ENCODE data around the gene LCMT1. TPM values are rescaled to one million over a fixed set of nuclear protein-coding genes. Genes with fewer than 3 reads are reported as not detected.
A peak's percentile ranks its signal among the peaks of the same experiment; 100 is the strongest.
"Not testable (repeated sequence)": the region's sequence is repeated elsewhere in the genome, so short reads cannot be mapped to it uniquely, and the experiment has no call there.

The LCMT1 gene
- polyA plus RNA-seq, 2 of the 4 experiments (the other 2 are of a cell fraction) = 36.4 to 47.6 TPM

DNA sequence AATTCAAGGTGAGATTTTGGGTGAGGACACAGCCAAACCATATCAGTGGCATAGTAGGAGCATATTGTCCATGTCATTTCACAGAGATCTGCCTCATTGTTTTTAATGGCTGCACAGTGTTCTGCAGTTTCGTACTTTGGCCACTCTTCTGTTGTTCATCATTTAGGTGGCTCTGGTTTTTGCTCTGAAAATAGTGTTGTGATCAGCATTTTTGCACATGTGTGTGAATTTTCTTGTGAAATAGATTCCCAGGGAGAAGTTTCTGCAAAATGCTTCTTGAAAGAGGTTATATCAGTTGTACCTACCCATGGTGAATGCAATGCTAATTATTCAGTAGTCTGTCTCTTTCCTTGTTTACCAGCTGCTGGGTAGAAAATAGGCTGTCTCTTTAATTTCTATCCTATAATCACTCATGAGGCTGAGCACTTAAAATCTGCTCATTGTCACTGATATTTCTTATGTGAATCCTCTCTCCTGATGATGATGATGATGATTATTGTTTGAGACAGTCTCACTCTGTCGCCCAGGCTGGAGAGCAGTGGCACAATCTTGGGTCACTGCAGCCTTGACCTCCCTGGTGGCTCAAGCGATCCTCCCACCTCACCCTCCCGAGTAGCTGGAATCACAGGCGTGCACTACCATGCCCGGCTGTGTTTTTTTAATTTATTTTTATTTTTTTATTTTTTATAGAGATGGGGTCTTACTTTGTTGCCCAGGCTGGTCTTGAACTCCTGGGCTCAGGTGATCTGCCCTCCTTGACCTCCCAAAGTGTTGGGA lies 10.5 kb downstream of the LCMT1 start:
- no peak for FAIRE-seq
- CTCF ChIA-PET = interaction anchor here (0.6 to 1.5 kb wide), 2 partner anchors 18 to 104 kb away, joined by 4 read pairs; no protein-coding TSS in a partner anchor
- no peak overlapping the region for H3K27ac ChIP-seq
- TF ChIP-seq RCOR1 (IDR thresholded peaks at IDR 0.05; ENCODE audit: low read depth, low read length) (no peak), MAFK (IDR thresholded peaks at IDR 0.05; ENCODE audit: partially characterized antibody) (peak; percentile 79)
- POLR2A ChIA-PET = no interaction called here
- WGBS (ENCODE audit: missing lambda C conversion rate) = 94% methylated on average over 6 of the region's 6 CpGs
- DNase-seq (ENCODE audit: low read depth in 1 of 2, low spot score in 1 of 2) = no peak
- H3K9me3 ChIP-seq = no peaks in the 10 kb centered on the region
- no peak for ATAC-seq
- no peak overlapping the region for H3K4me2 ChIP-seq
- peaks cover 2% of the 10 kb centered on the region; the same call in 1 of the 3 replicates for H3K4me1 ChIP-seq
- no peak overlapping the region for H3K4me3 ChIP-seq

DNA sequence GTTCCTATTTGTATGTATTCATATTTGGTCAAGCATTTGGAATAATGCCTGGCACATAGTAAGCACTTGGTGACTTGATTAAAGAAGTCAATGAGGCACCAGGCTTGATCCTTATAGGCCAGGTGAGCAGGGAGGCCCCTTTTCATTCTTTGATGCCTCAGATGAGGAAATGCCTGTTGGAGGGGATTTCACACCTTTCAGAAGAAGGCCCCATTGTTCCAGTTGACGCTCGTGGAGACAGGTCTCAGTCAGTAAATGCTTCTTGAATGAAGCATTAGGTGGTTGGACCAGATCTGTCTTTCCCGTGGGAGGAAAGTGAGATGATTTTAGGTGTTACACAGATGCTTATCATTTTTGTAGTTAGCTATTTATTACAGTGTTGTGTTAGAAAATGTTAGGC lies 13.0 kb downstream of the LCMT1 start:
- FAIRE-seq (no peak), DNase-seq (ENCODE audit: low read depth in 1 of 2, low spot score in 1 of 2) (no peak), ATAC-seq (no peak)
- Histone ChIP-seq H3K4me3 (no peak overlapping the region), H3K4me2 (no peak overlapping the region), H3K9me3 (no peaks in the 10 kb centered on the region), H3K27ac (no peak overlapping the region), H3K4me1 (peaks cover 4% of the 10 kb centered on the region; the same call in 1 of the 3 replicates)
- no peak for TF ChIP-seq FOSL2 (IDR thresholded peaks at IDR 0.05)
- no peak for TF ChIP-seq FOSL2 (CRISPR knock-in tag; IDR thresholded peaks at IDR 0.05)
- TF ChIP-seq, protein P1, sequence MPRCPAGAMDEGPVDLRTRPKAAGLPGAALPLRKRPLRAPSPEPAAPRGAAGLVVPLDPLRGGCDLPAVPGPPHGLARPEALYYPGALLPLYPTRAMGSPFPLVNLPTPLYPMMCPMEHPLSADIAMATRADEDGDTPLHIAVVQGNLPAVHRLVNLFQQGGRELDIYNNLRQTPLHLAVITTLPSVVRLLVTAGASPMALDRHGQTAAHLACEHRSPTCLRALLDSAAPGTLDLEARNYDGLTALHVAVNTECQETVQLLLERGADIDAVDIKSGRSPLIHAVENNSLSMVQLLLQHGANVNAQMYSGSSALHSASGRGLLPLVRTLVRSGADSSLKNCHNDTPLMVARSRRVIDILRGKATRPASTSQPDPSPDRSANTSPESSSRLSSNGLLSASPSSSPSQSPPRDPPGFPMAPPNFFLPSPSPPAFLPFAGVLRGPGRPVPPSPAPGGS (IDR thresholded peaks at IDR 0.05) = no peak
- TF ChIP-seq EP300 (IDR thresholded peaks at IDR 0.05) = no peak
- TF ChIP-seq ESRRA (IDR thresholded peaks at IDR 0.05; ENCODE audit: borderline replicate concordance, low read length) = no peak
- no peak for TF ChIP-seq SREBF2 (IDR thresholded peaks at IDR 0.05)
- no peak for TF ChIP-seq EHF (CRISPR knock-in tag; IDR thresholded peaks at IDR 0.05)
- TF ChIP-seq ZC3H11A (IDR thresholded peaks at IDR 0.05) = no peak
- no peak for TF ChIP-seq HOXA7 (CRISPR knock-in tag; IDR thresholded peaks at IDR 0.05)
- no peak for TF ChIP-seq PHF8 (IDR thresholded peaks at IDR 0.05; ENCODE audit: borderline replicate concordance, low read depth)
- TF ChIP-seq, protein P2, sequence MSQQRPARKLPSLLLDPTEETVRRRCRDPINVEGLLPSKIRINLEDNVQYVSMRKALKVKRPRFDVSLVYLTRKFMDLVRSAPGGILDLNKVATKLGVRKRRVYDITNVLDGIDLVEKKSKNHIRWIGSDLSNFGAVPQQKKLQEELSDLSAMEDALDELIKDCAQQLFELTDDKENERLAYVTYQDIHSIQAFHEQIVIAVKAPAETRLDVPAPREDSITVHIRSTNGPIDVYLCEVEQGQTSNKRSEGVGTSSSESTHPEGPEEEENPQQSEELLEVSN (IDR thresholded peaks at IDR 0.05; ENCODE audit: borderline replicate concordance, low read depth) = no peak
- TF ChIP-seq FOSB (CRISPR knock-in tag; IDR thresholded peaks at IDR 0.05) = no peak
- TF ChIP-seq RFX5 (IDR thresholded peaks at IDR 0.05) = no peak
- 81% methylated on average over 3 of the region's 3 CpGs for WGBS (ENCODE audit: missing lambda C conversion rate)
- ChIA-PET CTCF (interaction anchor here (1.6 kb wide), 1 partner anchor 15 kb away, joined by 5 read pairs; no protein-coding TSS in a partner anchor), POLR2A (no interaction called here)

DNA sequence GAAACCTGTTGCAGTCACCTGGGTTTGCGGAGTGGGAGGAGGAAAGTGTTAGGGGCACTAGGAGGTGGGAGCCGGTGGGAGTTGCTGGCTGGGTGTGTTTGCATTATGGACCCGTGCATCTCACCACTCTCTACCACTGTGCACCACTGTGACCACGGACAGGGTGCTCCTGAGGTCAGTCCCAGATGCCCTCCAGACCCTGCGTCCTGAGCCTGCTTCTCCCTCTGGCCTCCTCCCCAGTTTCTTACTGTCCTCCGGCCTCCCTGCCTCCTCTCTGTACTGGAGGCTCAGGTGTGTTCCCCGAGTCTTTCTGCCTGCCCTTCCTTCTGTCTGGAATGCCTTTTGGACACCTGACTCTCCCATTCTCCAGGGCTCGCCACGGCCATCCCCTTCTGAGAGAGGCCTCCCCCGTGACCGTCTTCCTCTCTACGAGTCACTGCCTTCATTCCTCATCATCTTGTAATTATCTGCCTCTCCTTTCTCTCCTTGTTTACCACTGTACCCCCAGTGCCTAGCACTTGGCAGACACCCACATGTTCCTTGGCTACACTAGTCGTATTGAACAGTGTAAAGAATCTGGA lies 14.6 kb downstream of the LCMT1 start:
- ATAC-seq = peak; percentile 63 to 76; a peak in 5 of 6 replicates
- not testable (repeated sequence) for FAIRE-seq; H3K4me2 ChIP-seq; DNase-seq (ENCODE audit: low read depth in 1 of 2, low spot score in 1 of 2); H3K4me1 ChIP-seq; H3K27ac ChIP-seq; H3K9me3 ChIP-seq; H3K4me3 ChIP-seq
- CTCF ChIA-PET = interaction anchor here (0.6 to 2.4 kb wide), 14 partner anchors 9 to 102 kb away, joined by 3 to 30 read pairs (median 4); partner anchors contain the start of gene LCMT1
- POLR2A ChIA-PET = interaction anchor here (0.8 kb wide), 1 partner anchor 15 kb away, joined by 3 read pairs; the partner anchor contains the start of gene LCMT1
- WGBS (ENCODE audit: missing lambda C conversion rate) = 59% methylated on average over 13 of the region's 13 CpGs

DNA sequence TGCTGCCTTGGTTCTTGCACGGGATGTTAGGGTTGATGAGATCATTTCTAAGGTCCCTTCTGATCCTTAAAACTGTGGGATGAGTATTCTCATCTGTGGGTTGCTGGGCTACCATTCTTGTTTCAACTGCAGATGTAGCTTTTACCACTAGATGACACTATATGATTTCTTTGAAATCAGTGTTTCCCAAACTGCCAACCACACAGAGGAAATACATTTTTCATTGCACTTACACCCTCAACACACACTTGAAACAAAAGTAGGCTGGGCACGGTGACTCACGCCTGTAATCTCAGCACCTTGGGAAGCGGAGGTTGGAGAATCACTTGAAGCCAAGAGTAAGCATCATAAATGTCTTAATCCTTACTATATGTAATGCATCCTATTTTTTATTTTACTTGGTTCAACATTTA lies 15.3 kb downstream of the LCMT1 start:
- TF ChIP-seq RAD21 (conservative IDR thresholded peaks at IDR 0.05 in 1 of 2, IDR thresholded peaks at IDR 0.05 in 1 of 2) (peak; percentile 71 to 83), FOSL2 (IDR thresholded peaks at IDR 0.05) (no peak), FOSL2 (CRISPR knock-in tag; IDR thresholded peaks at IDR 0.05) (peak; percentile 43), RFX5 (IDR thresholded peaks at IDR 0.05) (no peak), SMC3 (IDR thresholded peaks at IDR 0.05) (peak; percentile 59)
- TF ChIP-seq, protein P3, sequence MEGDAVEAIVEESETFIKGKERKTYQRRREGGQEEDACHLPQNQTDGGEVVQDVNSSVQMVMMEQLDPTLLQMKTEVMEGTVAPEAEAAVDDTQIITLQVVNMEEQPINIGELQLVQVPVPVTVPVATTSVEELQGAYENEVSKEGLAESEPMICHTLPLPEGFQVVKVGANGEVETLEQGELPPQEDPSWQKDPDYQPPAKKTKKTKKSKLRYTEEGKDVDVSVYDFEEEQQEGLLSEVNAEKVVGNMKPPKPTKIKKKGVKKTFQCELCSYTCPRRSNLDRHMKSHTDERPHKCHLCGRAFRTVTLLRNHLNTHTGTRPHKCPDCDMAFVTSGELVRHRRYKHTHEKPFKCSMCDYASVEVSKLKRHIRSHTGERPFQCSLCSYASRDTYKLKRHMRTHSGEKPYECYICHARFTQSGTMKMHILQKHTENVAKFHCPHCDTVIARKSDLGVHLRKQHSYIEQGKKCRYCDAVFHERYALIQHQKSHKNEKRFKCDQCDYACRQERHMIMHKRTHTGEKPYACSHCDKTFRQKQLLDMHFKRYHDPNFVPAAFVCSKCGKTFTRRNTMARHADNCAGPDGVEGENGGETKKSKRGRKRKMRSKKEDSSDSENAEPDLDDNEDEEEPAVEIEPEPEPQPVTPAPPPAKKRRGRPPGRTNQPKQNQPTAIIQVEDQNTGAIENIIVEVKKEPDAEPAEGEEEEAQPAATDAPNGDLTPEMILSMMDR (IDR thresholded peaks at IDR 0.05) = peak; percentile 73
- Histone ChIP-seq H3K27ac (no peak overlapping the region), H3K4me2 (no peak overlapping the region), H3K4me3 (no peak overlapping the region), H3K4me1 (peaks cover 4% of the 10 kb centered on the region; the same call in 1 of the 3 replicates), H3K9me3 (no peaks in the 10 kb centered on the region)
- ChIA-PET CTCF (interaction anchor here (0.6 to 2.4 kb wide), 13 partner anchors 10 to 102 kb away, joined by 3 to 30 read pairs (median 4); partner anchors contain the start of gene LCMT1), POLR2A (interaction anchor here (0.8 kb wide), 1 partner anchor 15 kb away, joined by 3 read pairs; the partner anchor contains the start of gene LCMT1)
- peak; percentile 60 to 65 for DNase-seq (ENCODE audit: low read depth in 1 of 2, low spot score in 1 of 2)
- peak; percentile 84 to 92 for ATAC-seq
- peak; percentile 36 for FAIRE-seq
- WGBS (ENCODE audit: missing lambda C conversion rate) = 15% methylated on average over 4 of the region's 4 CpGs

DNA sequence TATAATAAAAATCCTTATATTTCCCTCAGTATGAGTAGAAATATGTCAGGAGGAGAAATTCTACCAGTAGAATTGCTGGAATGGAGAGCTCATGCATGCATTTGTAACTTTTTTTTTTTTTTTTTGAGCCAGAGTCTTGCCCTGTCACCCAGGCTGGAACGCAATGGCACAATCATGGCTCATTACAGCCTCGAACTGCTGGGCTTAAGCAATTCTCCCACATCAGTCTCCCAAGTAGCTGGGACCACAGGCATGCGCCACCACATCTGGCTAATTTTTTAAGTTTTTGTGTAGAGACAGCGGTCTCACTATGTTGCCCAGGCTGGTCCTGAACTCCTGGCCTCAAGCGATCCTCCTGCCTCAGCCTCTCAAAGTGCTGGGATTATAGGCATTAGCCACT lies 21.2 kb downstream of the LCMT1 start:
- not testable (repeated sequence) for H3K4me1 ChIP-seq; DNase-seq (ENCODE audit: low read depth in 1 of 2, low spot score in 1 of 2); H3K27ac ChIP-seq; H3K4me3 ChIP-seq; FAIRE-seq; ATAC-seq; H3K4me2 ChIP-seq; H3K9me3 ChIP-seq
- POLR2A ChIA-PET = interaction anchor here (0.6 kb wide), 1 partner anchor 19 kb away, joined by 3 read pairs; no protein-coding TSS in a partner anchor
- CTCF ChIA-PET = interaction anchor here (0.9 to 2.0 kb wide), 4 partner anchors 11 to 93 kb away, joined by 3 to 9 read pairs (median 4); partner anchors contain the start of gene LCMT1
- 91% methylated on average over 5 of the region's 5 CpGs for WGBS (ENCODE audit: missing lambda C conversion rate)
